Muscle layer of colon (tissue), 2 donors: Measurements from ENCODE around the gene AGAP3.

Experiments used
- H3K27ac ChIP-seq: one replicate; pipeline ENCODE4 v1.7.0; 2013; ENCODE audit warnings: low read depth, mild to moderate bottlenecking, low read length, moderate library complexity
- H3K27me3 ChIP-seq, 2 donors: one replicate each; pipeline ENCODE4 v1.7.0; 2013; ENCODE audit warnings: low read length in 2 of 2, mild to moderate bottlenecking in 2 of 2; ENCODE audit not compliant: insufficient read depth in 2 of 2, control insufficient read depth in 1 of 2
- H3K36me3 ChIP-seq: one replicate; pipeline ENCODE4 v1.7.0; 2013; ENCODE audit warnings: mild to moderate bottlenecking, low read length; ENCODE audit not compliant: insufficient read depth
- H3K4me1 ChIP-seq: one replicate; pipeline ENCODE4 v1.7.0; 2013; ENCODE audit warnings: mild to moderate bottlenecking, low read length; ENCODE audit not compliant: insufficient read depth
- H3K4me3 ChIP-seq, 2 donors: one replicate each; pipeline ENCODE4 v1.7.0; 2013; ENCODE audit warnings: low read length in 2 of 2, low read depth in 1 of 2, mild to moderate bottlenecking in 1 of 2, moderate library complexity in 1 of 2
- H3K9ac ChIP-seq: one replicate; pipeline ENCODE4 v1.7.0; 2013; ENCODE audit warnings: low read length
- H3K9me3 ChIP-seq: one replicate; pipeline ENCODE4 v1.7.0; 2013; ENCODE audit warnings: mild to moderate bottlenecking, low read length
- donor health status: abdominal sarcoma.
- donor health status: Adenocarcinoma of cecum.

The AGAP3 gene

GRCh38 chr7:151173386-151174245, 87.3 kb downstream of the AGAP3 start:
- peaks cover 18 to 52% of the 10 kb centered on the region in 2 donors for H3K27me3 ChIP-seq
- no peak overlapping the region for H3K4me3 ChIP-seq
- no peaks in the 10 kb centered on the region for H3K36me3 ChIP-seq
- H3K4me1 ChIP-seq: no peaks in the 10 kb centered on the region
- H3K27ac ChIP-seq: no peak overlapping the region
- no peaks in the 10 kb centered on the region for H3K9me3 ChIP-seq
- no peak overlapping the region for H3K9ac ChIP-seq

GRCh38 chr7:151174246-151175046, 88.2 kb downstream of the AGAP3 start:
- Histone ChIP-seq H3K4me3 (no peak overlapping the region), H3K27me3 (peaks cover 10 to 46% of the 10 kb centered on the region in 2 donors), H3K36me3 (no peaks in the 10 kb centered on the region), H3K9ac (no peak overlapping the region), H3K4me1 (no peaks in the 10 kb centered on the region), H3K27ac (no peak overlapping the region), H3K9me3 (no peaks in the 10 kb centered on the region)

GRCh38 chr7:151175047-151175792, 88.9 kb downstream of the AGAP3 start:
- Histone ChIP-seq H3K9ac (no peak overlapping the region), H3K4me1 (no peaks in the 10 kb centered on the region), H3K27ac (no peak overlapping the region), H3K36me3 (no peaks in the 10 kb centered on the region), H3K27me3 (peaks cover 9 to 45% of the 10 kb centered on the region in 2 donors), H3K4me3 (no peak overlapping the region), H3K9me3 (no peaks in the 10 kb centered on the region)

- Histone ChIP-seq H3K9ac (no peak overlapping the region), H3K4me3 (no peak overlapping the region), H3K27ac (no peak overlapping the region), H3K9me3 (no peaks in the 10 kb centered on the region), H3K4me1 (no peaks in the 10 kb centered on the region), H3K27me3 (peaks cover 9 to 46% of the 10 kb centered on the region in 2 donors), H3K36me3 (no peaks in the 10 kb centered on the region)
These were observed 89.6 kb downstream of the AGAP3 start for GRCh38 chr7:151175793-151176311.

- Histone ChIP-seq H3K27ac (no peak overlapping the region), H3K9me3 (no peaks in the 10 kb centered on the region), H3K27me3 (peaks cover 9 to 45% of the 10 kb centered on the region in 2 donors), H3K4me1 (no peaks in the 10 kb centered on the region), H3K36me3 (no peaks in the 10 kb centered on the region), H3K4me3 (no peak overlapping the region), H3K9ac (no peak overlapping the region)
These were observed 90.1 kb downstream of the AGAP3 start for GRCh38 chr7:151176401-151176800.

GRCh38 chr7:151177310-151177709, 91.0 kb downstream of the AGAP3 start:
- no peaks in the 10 kb centered on the region for H3K9me3 ChIP-seq
- H3K9ac ChIP-seq: no peak overlapping the region
- peaks cover 9 to 43% of the 10 kb centered on the region in 2 donors for H3K27me3 ChIP-seq
- no peak overlapping the region for H3K4me3 ChIP-seq
- no peaks in the 10 kb centered on the region for H3K4me1 ChIP-seq
- no peak overlapping the region for H3K27ac ChIP-seq
- no peaks in the 10 kb centered on the region for H3K36me3 ChIP-seq

GRCh38 chr7:151178236-151178635, 92.0 kb downstream of the AGAP3 start:
- peaks cover 3 to 37% of the 10 kb centered on the region in 2 donors for H3K27me3 ChIP-seq
- no peaks in the 10 kb centered on the region for H3K4me1 ChIP-seq
- no peak overlapping the region for H3K4me3 ChIP-seq
- no peaks in the 10 kb centered on the region for H3K36me3 ChIP-seq
- H3K9me3 ChIP-seq: no peaks in the 10 kb centered on the region
- H3K9ac ChIP-seq: no peak overlapping the region
- no peak overlapping the region for H3K27ac ChIP-seq

GRCh38 chr7:151178831-151179230, 92.6 kb downstream of the AGAP3 start:
- H3K27me3 ChIP-seq: peaks cover 0 to 31% of the 10 kb centered on the region in 2 donors
- no peak overlapping the region for H3K4me3 ChIP-seq
- H3K27ac ChIP-seq: no peak overlapping the region
- no peak overlapping the region for H3K9ac ChIP-seq
- no peaks in the 10 kb centered on the region for H3K36me3 ChIP-seq
- H3K9me3 ChIP-seq: no peaks in the 10 kb centered on the region
- H3K4me1 ChIP-seq: no peaks in the 10 kb centered on the region

GRCh38 chr7:151179287-151179860, 93.1 kb downstream of the AGAP3 start:
- Histone ChIP-seq H3K4me1 (no peaks in the 10 kb centered on the region), H3K9me3 (no peaks in the 10 kb centered on the region), H3K27ac (no peak overlapping the region), H3K4me3 (no peak overlapping the region), H3K9ac (no peak overlapping the region), H3K27me3 (peaks cover 0 to 26% of the 10 kb centered on the region in 2 donors), H3K36me3 (no peaks in the 10 kb centered on the region)

GRCh38 chr7:151179946-151180345, 93.7 kb downstream of the AGAP3 start:
- H3K27ac ChIP-seq: no peak overlapping the region
- no peak overlapping the region for H3K4me3 ChIP-seq
- no peaks in the 10 kb centered on the region for H3K4me1 ChIP-seq
- H3K9me3 ChIP-seq: no peaks in the 10 kb centered on the region
- H3K27me3 ChIP-seq: peaks cover 0 to 20% of the 10 kb centered on the region in 2 donors
- no peak overlapping the region for H3K9ac ChIP-seq
- H3K36me3 ChIP-seq: no peaks in the 10 kb centered on the region
